Measurements from ENCODE around the gene PPHLN1. TPM values are rescaled to one million over a fixed set of nuclear protein-coding genes. Genes with fewer than 3 reads are reported as not detected.

PPHLN1 gene
- total RNA-seq, 1 experiment from 2014 or later: 87.6 TPM

DNA sequence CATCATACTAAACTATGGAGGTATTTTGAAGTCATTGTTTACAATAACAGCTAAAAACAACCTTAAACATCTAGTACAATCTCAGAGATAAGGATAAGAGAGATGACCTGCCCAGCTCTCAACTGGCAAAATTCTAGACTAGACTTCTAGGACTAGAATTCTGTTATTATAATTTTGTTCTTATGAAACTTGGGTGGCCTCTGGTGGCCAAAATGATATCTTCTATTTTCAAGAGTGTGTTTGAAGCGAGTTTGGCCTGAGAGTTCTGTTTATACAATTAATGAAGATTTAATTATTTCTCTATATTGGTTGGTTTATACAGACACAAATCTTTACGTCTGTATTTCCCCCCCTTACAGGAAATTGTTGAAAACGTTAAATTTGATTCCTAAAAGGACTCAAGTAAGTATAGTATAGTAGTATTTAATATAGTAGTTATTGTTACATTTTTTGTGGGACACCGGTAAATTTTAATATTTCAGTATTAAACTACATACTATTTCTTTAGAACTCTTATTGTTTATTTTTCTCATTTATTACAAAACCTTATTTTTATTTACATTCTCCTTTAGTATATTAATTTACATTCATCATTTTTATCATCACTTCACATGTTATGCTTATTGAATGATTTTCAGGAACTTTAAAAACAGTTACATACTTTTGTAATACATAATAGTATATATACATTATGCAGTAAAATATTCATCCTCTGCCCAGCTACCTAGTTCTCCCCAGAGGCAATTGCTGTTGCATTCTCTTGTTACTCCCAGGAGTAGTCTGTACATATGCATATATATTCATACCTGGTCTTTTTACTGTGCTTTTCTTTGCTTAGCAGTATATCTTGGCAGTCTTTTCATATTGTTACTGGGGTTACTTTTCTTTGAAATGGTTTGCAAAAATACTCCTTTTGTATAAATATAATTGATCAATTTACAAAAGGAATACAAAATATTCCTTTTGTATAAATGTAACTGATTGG lies 6.6 kb downstream of the PPHLN1 start:
- Histone ChIP-seq H3K4me3 (ENCODE audit: low read depth, low read length) (no peak overlapping the region), H3K9me3 (no peaks in the 10 kb centered on the region), H3K27me3 (replicated peaks; ENCODE audit: control insufficient read depth, insufficient read depth, low read length) (no peaks in the 10 kb centered on the region), H3K4me1 (peaks cover under 1% of the 10 kb centered on the region; the same call in 1 of the 2 replicates), H3K36me3 (ENCODE audit: control insufficient read depth, insufficient read depth, low read length) (no peaks in the 10 kb centered on the region; the same call in 1 of the 2 replicates)
- intact Hi-C loops (cut with micrococcal nuclease; ENCODE audit: unreplicated experiment): loop anchor here (1.0 to 2.0 kb wide), 7 partner anchors 36 to 648 kb away; partner anchors contain the start of gene GXYLT1
- no peak overlapping the region for H3K27ac Mint-ChIP-seq (ENCODE audit: unreplicated experiment)
- peaks cover 13% of the 10 kb centered on the region for H3K4me1 Mint-ChIP-seq (ENCODE audit: low read depth, unreplicated experiment)
- ChIA-PET CTCF (interaction anchor here (0.5 to 1.0 kb wide), 7 partner anchors 28 to 207 kb away, joined by 3 to 8 read pairs (median 3); partner anchors contain the start of gene GXYLT1), POLR2A (no interaction called here)
- DNase-seq: peak in 1 of 2 experiments; percentile 55
- no TSS peak for BruUV-seq (replicated peaks)
- TF ChIP-seq, protein P1, sequence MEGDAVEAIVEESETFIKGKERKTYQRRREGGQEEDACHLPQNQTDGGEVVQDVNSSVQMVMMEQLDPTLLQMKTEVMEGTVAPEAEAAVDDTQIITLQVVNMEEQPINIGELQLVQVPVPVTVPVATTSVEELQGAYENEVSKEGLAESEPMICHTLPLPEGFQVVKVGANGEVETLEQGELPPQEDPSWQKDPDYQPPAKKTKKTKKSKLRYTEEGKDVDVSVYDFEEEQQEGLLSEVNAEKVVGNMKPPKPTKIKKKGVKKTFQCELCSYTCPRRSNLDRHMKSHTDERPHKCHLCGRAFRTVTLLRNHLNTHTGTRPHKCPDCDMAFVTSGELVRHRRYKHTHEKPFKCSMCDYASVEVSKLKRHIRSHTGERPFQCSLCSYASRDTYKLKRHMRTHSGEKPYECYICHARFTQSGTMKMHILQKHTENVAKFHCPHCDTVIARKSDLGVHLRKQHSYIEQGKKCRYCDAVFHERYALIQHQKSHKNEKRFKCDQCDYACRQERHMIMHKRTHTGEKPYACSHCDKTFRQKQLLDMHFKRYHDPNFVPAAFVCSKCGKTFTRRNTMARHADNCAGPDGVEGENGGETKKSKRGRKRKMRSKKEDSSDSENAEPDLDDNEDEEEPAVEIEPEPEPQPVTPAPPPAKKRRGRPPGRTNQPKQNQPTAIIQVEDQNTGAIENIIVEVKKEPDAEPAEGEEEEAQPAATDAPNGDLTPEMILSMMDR (IDR thresholded peaks at IDR 0.05; ENCODE audit: insufficient read depth in 1 of 2, low read depth in 1 of 2, low read length in 1 of 2, severe bottlenecking in 1 of 2, unreplicated experiment in 1 of 2): peak; percentile 62 to 67
- peaks cover 9% of the 10 kb centered on the region for H3K36me3 Mint-ChIP-seq (ENCODE audit: insufficient read depth, unreplicated experiment)
- H3K9me3 Mint-ChIP-seq (ENCODE audit: unreplicated experiment): no peaks in the 10 kb centered on the region
- no peaks in the 10 kb centered on the region for H3K27me3 Mint-ChIP-seq (ENCODE audit: insufficient read depth, unreplicated experiment)
- no peak overlapping the region for H3K4me3 Mint-ChIP-seq (ENCODE audit: unreplicated experiment)

DNA sequence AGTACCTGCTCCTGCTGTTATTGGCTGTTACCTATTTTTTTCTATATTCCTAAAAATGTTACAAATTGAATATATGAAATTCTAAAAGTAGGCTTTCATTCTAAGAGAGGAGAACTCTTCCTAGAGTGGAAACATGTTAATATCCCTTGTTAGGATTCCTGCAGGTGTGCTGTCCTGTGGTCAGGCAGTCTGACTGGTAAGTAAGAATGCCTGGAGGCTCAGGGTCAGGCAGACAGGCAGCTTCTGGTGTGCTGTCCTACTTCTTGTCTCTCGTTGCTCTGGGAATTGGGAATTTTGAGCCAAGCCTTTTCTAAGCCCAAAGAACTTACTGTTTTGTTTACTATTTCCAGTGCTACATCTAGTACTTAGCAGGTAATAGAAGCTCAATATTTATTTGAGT lies 10.3 kb downstream of the PPHLN1 start:
- Histone ChIP-seq H3K4me3 (ENCODE audit: low read depth, low read length) (no peak overlapping the region), H3K4me1 (no peaks in the 10 kb centered on the region), H3K27me3 (replicated peaks; ENCODE audit: control insufficient read depth, insufficient read depth, low read length) (no peaks in the 10 kb centered on the region), H3K9me3 (no peaks in the 10 kb centered on the region), H3K36me3 (ENCODE audit: control insufficient read depth, insufficient read depth, low read length) (no peaks in the 10 kb centered on the region; the same call in 1 of the 2 replicates)
- no TSS peak for BruUV-seq (replicated peaks)
- CTCF ChIA-PET: no interaction called here
- Mint-ChIP-seq H3K36me3 (ENCODE audit: insufficient read depth, unreplicated experiment) (peaks cover 9% of the 10 kb centered on the region), H3K27me3 (ENCODE audit: insufficient read depth, unreplicated experiment) (no peaks in the 10 kb centered on the region), H3K27ac (ENCODE audit: unreplicated experiment) (no peak overlapping the region), H3K4me3 (ENCODE audit: unreplicated experiment) (no peak overlapping the region), H3K9me3 (ENCODE audit: unreplicated experiment) (no peaks in the 10 kb centered on the region), H3K4me1 (ENCODE audit: low read depth, unreplicated experiment) (peaks cover 13% of the 10 kb centered on the region)
- TF ChIP-seq, protein P1 (IDR thresholded peaks at IDR 0.05; ENCODE audit: insufficient read depth in 1 of 2, low read depth in 1 of 2, low read length in 1 of 2, severe bottlenecking in 1 of 2, unreplicated experiment in 1 of 2): no peak
- intact Hi-C loops (cut with micrococcal nuclease; ENCODE audit: unreplicated experiment): no loop called here
- no peak for DNase-seq
- POLR2A ChIA-PET: no interaction called here

DNA sequence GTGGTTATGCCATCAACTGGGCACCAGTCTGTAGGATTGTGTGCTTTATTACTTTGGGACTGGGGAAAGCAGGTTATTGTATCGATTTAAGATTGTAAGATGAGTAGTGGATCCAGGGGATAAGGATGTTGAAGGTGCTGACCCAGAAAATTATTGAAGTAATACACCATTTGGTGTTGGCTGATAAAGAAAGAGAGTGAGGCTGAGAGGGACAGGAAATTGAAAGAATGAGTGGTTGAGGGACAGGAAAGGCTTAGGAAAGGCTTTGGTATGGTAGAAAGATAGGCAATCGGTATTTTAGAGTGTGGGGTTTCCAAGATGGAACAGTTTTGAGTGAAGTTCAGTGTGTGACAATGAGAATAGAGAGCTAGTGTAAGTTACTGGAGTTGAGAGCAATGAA lies 12.3 kb downstream of the PPHLN1 start:
- H3K9me3 Mint-ChIP-seq (ENCODE audit: unreplicated experiment): no peaks in the 10 kb centered on the region
- intact Hi-C loops (cut with micrococcal nuclease; ENCODE audit: unreplicated experiment): no loop called here
- no peak overlapping the region for H3K27ac Mint-ChIP-seq (ENCODE audit: unreplicated experiment)
- H3K4me3 ChIP-seq (ENCODE audit: low read depth, low read length): no peak overlapping the region
- POLR2A ChIA-PET: no interaction called here
- no peaks in the 10 kb centered on the region for H3K27me3 ChIP-seq (replicated peaks; ENCODE audit: control insufficient read depth, insufficient read depth, low read length)
- TF ChIP-seq, protein P1 (IDR thresholded peaks at IDR 0.05; ENCODE audit: insufficient read depth in 1 of 2, low read depth in 1 of 2, low read length in 1 of 2, severe bottlenecking in 1 of 2, unreplicated experiment in 1 of 2): no peak
- no peaks in the 10 kb centered on the region for H3K4me1 ChIP-seq
- H3K9me3 ChIP-seq: no peaks in the 10 kb centered on the region
- no peaks in the 10 kb centered on the region for H3K27me3 Mint-ChIP-seq (ENCODE audit: insufficient read depth, unreplicated experiment)
- H3K36me3 ChIP-seq (ENCODE audit: control insufficient read depth, insufficient read depth, low read length): no peaks in the 10 kb centered on the region; the same call in 1 of the 2 replicates
- H3K4me3 Mint-ChIP-seq (ENCODE audit: unreplicated experiment): no peak overlapping the region
- BruUV-seq (replicated peaks): no TSS peak
- DNase-seq: no peak
- peaks cover 7% of the 10 kb centered on the region for H3K4me1 Mint-ChIP-seq (ENCODE audit: low read depth, unreplicated experiment)
- CTCF ChIA-PET: interaction anchor here (0.6 kb wide), 1 partner anchor 39 kb away, joined by 6 read pairs; no protein-coding TSS in a partner anchor
- H3K36me3 Mint-ChIP-seq (ENCODE audit: insufficient read depth, unreplicated experiment): peaks cover 9% of the 10 kb centered on the region
